ENCODE measurements around the gene ADAP2.
"Not testable (repeated sequence)": the region's sequence is repeated elsewhere in the genome, so short reads cannot be mapped to it uniquely, and the experiment has no call there.

The ADAP2 gene

DNA sequence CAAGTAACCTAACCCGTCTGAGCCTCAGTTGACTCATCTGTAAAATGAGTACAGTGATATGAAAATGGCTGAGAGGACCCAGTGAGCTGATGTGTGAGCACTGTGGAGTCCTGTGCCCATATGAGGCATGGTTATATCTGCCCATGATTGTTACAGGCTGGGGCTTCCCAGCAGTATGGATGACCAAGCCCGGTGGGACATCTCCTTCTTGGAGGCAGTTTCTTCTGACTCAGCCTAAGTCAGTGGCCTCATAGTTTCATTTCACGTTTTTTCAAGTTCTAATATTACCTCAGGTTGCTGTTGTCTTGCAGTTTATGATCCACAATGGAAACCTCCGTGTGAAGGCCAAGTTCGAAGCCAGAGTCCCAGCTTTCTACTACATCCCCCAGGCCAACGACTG, 4.8 kb downstream of the ADAP2 start:
- DNase-seq (ENCODE audit: extremely low read depth, insufficient read length) = no peak

DNA sequence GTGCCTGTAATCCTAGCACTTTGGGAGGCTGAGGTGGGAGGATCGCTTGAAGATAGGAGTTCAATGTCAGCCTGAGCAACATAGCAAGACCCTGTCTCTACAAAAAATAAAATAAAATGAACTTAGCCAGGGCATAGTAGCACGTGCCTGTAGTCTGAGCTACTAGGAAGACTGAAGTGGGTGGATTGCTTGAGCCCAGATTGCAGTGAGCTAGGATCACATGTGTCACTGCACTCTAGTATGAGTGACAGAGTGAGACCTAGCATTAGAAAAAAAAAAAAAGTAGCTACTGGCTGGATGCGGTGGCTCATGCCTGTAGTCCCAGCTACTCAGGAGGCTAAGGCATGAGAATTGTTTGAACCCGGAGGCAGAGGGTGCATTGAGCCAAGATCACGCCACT, 6.0 kb downstream of the ADAP2 start:
- Histone ChIP-seq H3K36me3 (ENCODE audit: control insufficient read depth, insufficient read depth, low read length) (no peaks in the 10 kb centered on the region), H3K4me3 (replicated peaks; ENCODE audit: low read depth, low read length) (no peak overlapping the region), H3K27me3 (replicated peaks; ENCODE audit: control insufficient read depth, insufficient read depth, low read length) (no peaks in the 10 kb centered on the region)
- TF ChIP-seq, protein P1, sequence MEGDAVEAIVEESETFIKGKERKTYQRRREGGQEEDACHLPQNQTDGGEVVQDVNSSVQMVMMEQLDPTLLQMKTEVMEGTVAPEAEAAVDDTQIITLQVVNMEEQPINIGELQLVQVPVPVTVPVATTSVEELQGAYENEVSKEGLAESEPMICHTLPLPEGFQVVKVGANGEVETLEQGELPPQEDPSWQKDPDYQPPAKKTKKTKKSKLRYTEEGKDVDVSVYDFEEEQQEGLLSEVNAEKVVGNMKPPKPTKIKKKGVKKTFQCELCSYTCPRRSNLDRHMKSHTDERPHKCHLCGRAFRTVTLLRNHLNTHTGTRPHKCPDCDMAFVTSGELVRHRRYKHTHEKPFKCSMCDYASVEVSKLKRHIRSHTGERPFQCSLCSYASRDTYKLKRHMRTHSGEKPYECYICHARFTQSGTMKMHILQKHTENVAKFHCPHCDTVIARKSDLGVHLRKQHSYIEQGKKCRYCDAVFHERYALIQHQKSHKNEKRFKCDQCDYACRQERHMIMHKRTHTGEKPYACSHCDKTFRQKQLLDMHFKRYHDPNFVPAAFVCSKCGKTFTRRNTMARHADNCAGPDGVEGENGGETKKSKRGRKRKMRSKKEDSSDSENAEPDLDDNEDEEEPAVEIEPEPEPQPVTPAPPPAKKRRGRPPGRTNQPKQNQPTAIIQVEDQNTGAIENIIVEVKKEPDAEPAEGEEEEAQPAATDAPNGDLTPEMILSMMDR (IDR thresholded peaks at IDR 0.05; ENCODE audit: insufficient read depth, low read length, poor library complexity, severe bottlenecking) = no peak
- DNase-seq (ENCODE audit: extremely low read depth, insufficient read length) = no peak

More for the DNA sequence above, 4.8 kb downstream of the ADAP2 start:
- H3K4me3 ChIP-seq (replicated peaks; ENCODE audit: low read depth, low read length) = no peak overlapping the region
- H3K36me3 ChIP-seq (ENCODE audit: control insufficient read depth, insufficient read depth, low read length) = no peaks in the 10 kb centered on the region
- no peaks in the 10 kb centered on the region; the same call in 1 of the 2 replicates for H3K27me3 ChIP-seq (replicated peaks; ENCODE audit: control insufficient read depth, insufficient read depth, low read length)
- TF ChIP-seq, protein P1 (IDR thresholded peaks at IDR 0.05; ENCODE audit: insufficient read depth, low read length, poor library complexity, severe bottlenecking) = no peak

DNA sequence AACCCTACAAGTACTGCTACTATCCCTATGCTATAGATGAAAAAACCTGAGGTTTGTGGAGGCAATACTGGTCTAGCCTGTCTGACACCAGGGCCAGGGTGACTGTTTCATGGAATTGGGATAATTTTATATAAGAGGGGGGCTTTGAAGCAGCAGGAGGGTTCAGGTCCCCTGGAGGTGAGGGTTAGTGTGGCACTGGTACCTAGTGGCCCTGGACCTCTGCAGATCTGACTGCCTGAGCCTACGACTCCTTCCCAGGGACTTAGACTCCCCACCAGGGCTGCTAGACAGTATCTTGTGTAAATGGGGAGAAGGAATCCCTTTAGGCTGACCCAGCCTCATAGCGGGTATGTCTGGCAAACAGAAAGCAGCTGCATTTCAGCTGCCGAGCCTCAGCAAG, 6.8 kb downstream of the ADAP2 start:
- no peak for DNase-seq (ENCODE audit: extremely low read depth, insufficient read length)
- H3K36me3 ChIP-seq (ENCODE audit: control insufficient read depth, insufficient read depth, low read length) = no peaks in the 10 kb centered on the region
- TF ChIP-seq, protein P1 (IDR thresholded peaks at IDR 0.05; ENCODE audit: insufficient read depth, low read length, poor library complexity, severe bottlenecking) = no peak
- no peak overlapping the region for H3K4me3 ChIP-seq (replicated peaks; ENCODE audit: low read depth, low read length)
- no peaks in the 10 kb centered on the region for H3K27me3 ChIP-seq (replicated peaks; ENCODE audit: control insufficient read depth, insufficient read depth, low read length)

DNA sequence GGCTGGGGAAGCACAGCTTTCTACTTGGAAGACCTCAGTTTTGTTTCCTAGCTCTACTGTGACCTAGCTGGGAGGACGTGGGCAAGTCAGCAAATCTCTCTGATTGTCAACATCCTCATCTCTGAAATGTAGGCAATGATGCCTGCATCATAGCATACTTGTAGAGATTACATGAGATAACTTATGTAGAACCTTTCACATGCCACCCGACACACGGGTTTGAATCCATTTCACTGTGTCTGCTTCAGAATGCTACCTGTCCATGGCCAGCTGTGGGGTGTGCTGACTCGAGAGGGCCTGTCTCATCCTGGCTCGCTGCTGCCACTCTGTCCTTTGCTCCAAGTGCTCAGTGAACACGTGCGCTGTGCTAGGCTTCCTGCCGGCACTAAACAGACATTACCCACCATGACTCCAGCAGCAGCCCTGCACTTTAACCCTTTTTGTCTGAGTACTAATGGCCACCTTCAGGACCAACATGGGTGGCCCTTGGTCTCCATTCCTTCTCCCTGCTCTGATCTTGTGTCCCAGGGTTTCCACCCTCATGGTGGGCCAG, 7.4 kb downstream of the ADAP2 start:
- Histone ChIP-seq H3K27me3 (replicated peaks; ENCODE audit: control insufficient read depth, insufficient read depth, low read length) (no peaks in the 10 kb centered on the region), H3K36me3 (ENCODE audit: control insufficient read depth, insufficient read depth, low read length) (no peaks in the 10 kb centered on the region), H3K4me3 (replicated peaks; ENCODE audit: low read depth, low read length) (no peak overlapping the region)
- DNase-seq (ENCODE audit: extremely low read depth, insufficient read length) = no peak
- TF ChIP-seq, protein P1 (IDR thresholded peaks at IDR 0.05; ENCODE audit: insufficient read depth, low read length, poor library complexity, severe bottlenecking) = no peak

GRCh38 chr17:30929861-30930260, 8.1 kb downstream of the ADAP2 start:
- DNase-seq (ENCODE audit: extremely low read depth, insufficient read length); H3K36me3 ChIP-seq (ENCODE audit: control insufficient read depth, insufficient read depth, low read length); H3K4me3 ChIP-seq (replicated peaks; ENCODE audit: low read depth, low read length); H3K27me3 ChIP-seq (replicated peaks; ENCODE audit: control insufficient read depth, insufficient read depth, low read length): not testable (repeated sequence)

DNA sequence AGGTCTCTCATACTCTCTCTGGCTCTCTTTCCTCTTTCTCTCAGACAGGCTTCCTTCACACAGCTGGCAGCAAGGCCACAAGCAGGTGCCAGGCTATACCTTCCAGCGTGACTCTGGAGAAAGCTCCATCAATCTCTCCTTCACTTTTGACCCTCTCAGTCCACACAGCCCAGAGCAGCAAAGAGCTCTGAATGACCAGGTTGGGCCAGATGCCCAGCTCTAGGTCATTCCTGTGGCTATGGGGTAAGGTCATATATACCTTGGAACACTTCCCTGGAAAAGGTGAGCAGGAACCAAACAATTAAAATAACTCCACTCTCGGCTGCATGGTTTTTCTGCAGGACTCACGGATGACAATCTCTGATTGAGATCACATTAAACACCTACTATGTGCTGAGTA, 8.8 kb downstream of the ADAP2 start:
- Histone ChIP-seq H3K27me3 (replicated peaks; ENCODE audit: control insufficient read depth, insufficient read depth, low read length) (no peaks in the 10 kb centered on the region), H3K4me3 (replicated peaks; ENCODE audit: low read depth, low read length) (no peak overlapping the region), H3K36me3 (ENCODE audit: control insufficient read depth, insufficient read depth, low read length) (no peaks in the 10 kb centered on the region)
- DNase-seq (ENCODE audit: extremely low read depth, insufficient read length) = no peak
- TF ChIP-seq, protein P1 (IDR thresholded peaks at IDR 0.05; ENCODE audit: insufficient read depth, low read length, poor library complexity, severe bottlenecking) = no peak

DNA sequence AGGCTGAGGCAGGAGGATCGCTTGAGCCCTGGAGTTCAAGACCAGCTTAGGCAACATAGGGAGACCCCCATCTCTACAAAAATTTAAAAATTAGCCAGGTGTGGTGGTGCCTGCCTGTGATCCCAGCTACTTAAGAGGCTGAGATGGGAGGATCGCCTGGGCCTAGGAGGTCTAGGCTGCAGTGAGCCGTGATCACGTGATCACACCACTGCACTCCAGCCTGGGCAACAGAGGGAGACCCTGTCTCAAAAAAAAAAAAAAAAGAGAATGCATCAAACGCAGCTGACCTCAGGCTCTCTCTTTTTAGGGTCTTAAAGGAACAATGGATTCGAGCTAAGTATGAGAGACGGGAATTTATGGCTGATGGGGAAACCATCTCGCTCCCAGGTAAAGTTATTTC, 9.8 kb downstream of the ADAP2 start:
- not testable (repeated sequence) for H3K27me3 ChIP-seq (replicated peaks; ENCODE audit: control insufficient read depth, insufficient read depth, low read length); H3K36me3 ChIP-seq (ENCODE audit: control insufficient read depth, insufficient read depth, low read length); DNase-seq (ENCODE audit: extremely low read depth, insufficient read length)

More for the DNA sequence above, 9.8 kb downstream of the ADAP2 start:
- not testable (repeated sequence) for H3K4me3 ChIP-seq (replicated peaks; ENCODE audit: low read depth, low read length)
